AML-193 (cell line): ENCODE measurements around the gene WAS.

Experiments
- DNase-seq, 2 experiments: peaks; one replicate each; lab custom pipeline; 2025; lab: John Stamatoyannopoulos, UW

The WAS gene

GRCh38 chrX:48711929-48712505, 28.4 kb downstream of the WAS start:
- no peak for DNase-seq

GRCh38 chrX:48713847-48714246, 30.2 kb downstream of the WAS start:
- no peak for DNase-seq

GRCh38 chrX:48714573-48714972, 31.0 kb downstream of the WAS start:
- DNase-seq = no peak

GRCh38 chrX:48715072-48715471, 31.5 kb downstream of the WAS start:
- DNase-seq = no peak

GRCh38 chrX:48715876-48716502, 32.4 kb downstream of the WAS start:
- DNase-seq = no peak

- DNase-seq = no peak
These were observed 36.4 kb downstream of the WAS start for GRCh38 chrX:48719958-48720357.

GRCh38 chrX:48720577-48721250, 37.1 kb downstream of the WAS start:
- no peak for DNase-seq

GRCh38 chrX:48721916-48722315, 38.3 kb downstream of the WAS start:
- no peak for DNase-seq

GRCh38 chrX:48726596-48726995, 43.0 kb downstream of the WAS start:
- no peak for DNase-seq

GRCh38 chrX:48728653-48729052, 45.1 kb downstream of the WAS start:
- no peak for DNase-seq

GRCh38 chrX:48736303-48736702, 52.7 kb downstream of the WAS start:
- no peak for DNase-seq

- DNase-seq = no peak
These were observed 53.2 kb downstream of the WAS start for GRCh38 chrX:48736878-48737212.

- DNase-seq = peak; percentile 85 to 88
These were observed 53.8 kb downstream of the WAS start for GRCh38 chrX:48737213-48737938.

GRCh38 chrX:48737940-48738339, 54.3 kb downstream of the WAS start:
- DNase-seq = no peak
